ENCODE measurements around the gene PTK7.

GRCh38 chr6:43045371-43045930 lies 30.7 kb upstream of the PTK7 start:
- no peak for TF ChIP-seq GATA3 (IDR thresholded peaks at IDR 0.05; ENCODE audit: low read depth, low read length)
- TF ChIP-seq GATA2 (IDR thresholded peaks at IDR 0.05; ENCODE audit: low read depth, low read length), result no peak
